GM18508 (cell line): Measurements from ENCODE around the gene LBR.
A peak's percentile ranks its signal among the peaks of the same experiment; 100 is the strongest.

Experiments
- ATAC-seq: cut with Tn5 transposase; IDR thresholded peaks from one replicate; pipeline ENCODE4 v1.9.1; 2021; ENCODE audit warnings: moderate number of reproducible peaks; ENCODE audit not compliant: insufficient read depth, unreplicated experiment

The LBR gene

GRCh38 chr1:225446981-225447615 lies 19.3 kb upstream of the LBR start:
- ATAC-seq: no peak

DNA sequence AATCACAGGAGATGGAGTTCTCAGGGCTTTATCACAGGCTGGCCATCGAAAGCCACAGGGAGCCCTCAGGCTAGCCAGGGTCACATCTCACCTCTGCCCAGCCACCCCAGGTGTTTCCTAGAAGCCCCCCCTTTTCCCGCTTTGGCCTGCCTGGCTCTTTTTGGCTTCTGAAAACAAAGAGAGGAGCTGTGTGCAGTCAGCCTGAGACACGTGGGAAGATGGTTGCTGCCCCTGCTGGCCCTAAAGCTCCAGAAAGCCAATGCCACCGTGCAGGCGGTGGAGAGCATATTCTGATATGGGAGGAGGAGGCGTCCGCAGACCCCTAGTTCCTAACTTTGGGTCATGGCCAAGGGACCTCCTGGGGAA lies 18.7 kb upstream of the LBR start:
- ATAC-seq: no peak

GRCh38 chr1:225445639-225446594 lies 18.1 kb upstream of the LBR start:
- no peak for ATAC-seq

DNA sequence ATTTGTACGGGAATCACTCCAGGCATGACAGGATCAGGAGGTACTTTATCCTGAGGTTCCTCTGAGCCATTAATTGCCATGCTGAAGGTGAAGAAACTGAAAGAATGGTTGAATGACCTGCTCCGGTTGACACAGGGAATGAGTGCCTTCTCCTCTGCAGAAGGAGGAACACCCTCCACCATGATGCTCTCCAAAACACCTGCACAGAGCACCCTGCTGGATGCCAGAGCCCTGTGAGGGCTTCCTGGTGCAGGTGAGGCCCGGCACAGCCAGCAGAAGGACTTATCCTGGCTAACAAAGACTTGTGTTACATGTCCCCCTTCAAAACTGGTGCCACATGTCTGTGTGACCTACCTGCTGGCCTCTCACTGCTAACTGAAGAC lies 14.3 kb upstream of the LBR start:
- ATAC-seq: no peak

- ATAC-seq: peak; percentile 29
Measured at GRCh38 chr1:225441314-225442122, 13.7 kb upstream of the LBR start.

- no peak for ATAC-seq
Measured at GRCh38 chr1:225440380-225441221, 12.8 kb upstream of the LBR start.

DNA sequence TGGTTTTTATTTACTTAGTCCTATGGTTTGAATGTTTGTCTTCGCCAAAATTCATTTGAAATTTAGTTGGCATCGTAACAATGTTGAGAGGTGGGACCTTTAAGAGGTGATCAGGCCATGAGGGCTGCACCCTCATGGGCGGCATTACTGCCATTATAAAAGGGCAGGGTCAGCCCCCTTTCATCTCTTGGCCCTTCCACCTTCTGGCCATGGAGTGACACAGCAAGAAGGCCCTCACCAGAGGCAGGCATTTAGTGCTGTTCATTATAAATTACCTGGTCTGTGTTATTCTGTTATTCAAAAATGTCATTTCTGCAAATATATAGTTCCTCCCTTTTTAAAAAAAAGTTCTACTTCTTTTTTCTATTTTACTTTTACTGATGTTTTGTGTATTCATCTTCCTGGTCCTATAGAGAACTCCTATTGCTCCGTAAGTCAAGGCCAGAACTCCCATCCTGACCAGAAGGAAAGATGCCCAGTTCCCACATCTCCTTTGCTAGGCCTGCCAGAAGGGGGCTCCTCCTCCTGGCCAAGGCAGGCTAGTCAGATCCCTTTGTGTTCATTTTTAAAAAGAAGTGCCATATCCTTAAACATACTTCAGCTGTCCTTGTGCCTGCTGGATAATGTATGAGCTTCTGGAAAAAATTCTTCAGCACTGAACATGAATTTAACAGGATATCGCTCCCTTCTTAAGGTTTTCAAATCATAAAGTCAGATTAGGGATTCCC lies 10.0 kb upstream of the LBR start:
- ATAC-seq: no peak

DNA sequence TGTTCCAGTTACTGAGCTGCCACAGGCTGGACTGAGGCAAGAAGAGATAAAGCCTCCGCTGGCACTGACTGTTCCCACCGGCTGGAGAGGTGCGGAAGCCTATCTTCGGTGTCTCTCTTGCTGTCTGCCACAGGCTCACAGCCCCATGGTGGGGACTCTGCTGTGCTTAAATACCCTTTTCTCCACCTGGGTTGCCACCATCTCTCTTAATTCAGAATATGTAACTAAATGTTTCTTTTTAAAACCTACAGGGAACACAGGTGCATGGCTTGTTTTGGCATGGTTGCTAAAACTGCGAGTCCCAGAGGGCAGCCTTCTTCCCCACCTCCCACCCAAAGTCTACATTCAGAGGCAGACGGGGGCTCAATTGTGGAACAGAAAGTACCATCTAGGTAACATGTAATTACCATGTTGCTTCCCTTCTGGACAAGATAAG lies 8.1 kb upstream of the LBR start:
- peak; percentile 67 for ATAC-seq

GRCh38 chr1:225435487-225435886 lies 7.6 kb upstream of the LBR start:
- ATAC-seq: no peak

- no peak for ATAC-seq
Measured at GRCh38 chr1:225435076-225435475, 7.2 kb upstream of the LBR start.

GRCh38 chr1:225434046-225434445 lies 6.2 kb upstream of the LBR start:
- no peak for ATAC-seq

DNA sequence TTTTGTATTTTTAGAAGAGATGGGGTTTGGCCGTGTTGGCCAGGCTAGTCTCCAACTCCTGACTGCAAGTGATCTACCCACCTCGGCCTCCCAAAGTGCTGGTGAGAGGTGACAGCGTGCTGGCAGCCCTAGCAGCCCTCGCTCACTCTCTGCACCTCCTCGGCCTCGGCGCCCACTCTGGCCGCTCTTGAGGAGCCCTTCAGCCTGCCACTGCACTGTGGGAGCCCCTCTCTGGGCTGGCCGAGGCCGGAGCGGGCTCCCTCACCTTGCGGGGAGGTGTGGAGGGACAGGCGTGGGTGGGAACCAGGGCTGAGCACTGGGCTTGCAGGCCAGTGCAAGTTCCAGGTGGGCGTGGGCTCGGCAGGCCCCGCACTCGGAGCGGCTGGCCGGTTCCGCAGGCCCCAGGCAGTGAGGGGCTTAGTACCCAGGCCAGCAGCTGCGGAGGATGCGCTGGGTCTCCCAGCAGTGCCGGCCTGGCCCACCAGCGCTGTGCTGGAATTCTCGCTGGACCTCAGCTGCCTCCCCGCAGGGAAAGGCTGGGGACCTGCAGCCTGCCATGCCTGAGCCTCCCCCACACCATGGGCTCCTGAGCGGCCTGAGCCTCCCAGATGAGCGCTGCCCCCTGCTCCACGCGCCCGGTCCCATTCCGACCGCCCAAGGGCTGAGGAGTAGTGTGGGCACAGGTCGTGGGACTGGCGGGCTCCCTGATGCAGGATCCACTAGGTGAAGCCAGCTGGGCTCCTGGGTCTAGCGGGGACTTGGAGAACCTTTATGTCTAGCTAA lies 3.4 kb upstream of the LBR start:
- ATAC-seq: no peak

DNA sequence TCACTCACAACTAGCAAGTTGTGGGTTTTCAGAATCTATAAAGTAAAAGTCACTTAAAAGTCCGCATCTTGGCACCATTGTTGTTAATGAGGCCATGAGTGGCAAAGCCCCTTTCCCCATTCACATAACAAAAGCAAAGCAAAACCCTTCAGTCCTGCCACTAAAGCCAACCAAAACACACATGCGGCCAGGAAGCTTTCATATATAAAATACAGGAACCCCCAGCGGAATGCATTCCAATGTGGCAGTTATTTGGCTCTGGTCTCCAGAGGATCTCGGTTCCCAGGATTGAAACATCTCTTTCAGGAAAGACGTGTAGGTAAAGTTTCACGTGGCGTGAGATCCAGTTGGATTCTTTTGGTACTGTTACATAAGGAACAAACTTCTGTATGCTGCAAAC lies 2.5 kb upstream of the LBR start:
- no peak for ATAC-seq

- no peak for ATAC-seq
Measured at GRCh38 chr1:225428881-225429455, 1.1 kb upstream of the LBR start.

GRCh38 chr1:225428068-225428880 lies 436 bp upstream of the LBR start:
- no peak for ATAC-seq

GRCh38 chr1:225426395-225427234 lies 1.2 kb downstream of the LBR start:
- ATAC-seq: no peak
